ENCODE results near the gene DUSP3. TPM values are rescaled to one million over a fixed set of nuclear protein-coding genes. Genes with fewer than 3 reads are reported as not detected.

DUSP3 gene
- total RNA-seq, 2 experiments from 2014 or later = 10.6 to 12.6 TPM

- Histone ChIP-seq H3K4me1 (ENCODE audit: insufficient read depth, low read length) (no peaks in the 10 kb centered on the region), H3K9me3 (ENCODE audit: control insufficient read depth in 1 of 2, insufficient read depth in 1 of 2, low read length in 2 of 2) (no peaks in the 10 kb centered on the region), H3K27me3 (ENCODE audit: control insufficient read depth in 1 of 2, insufficient read depth in 2 of 2, low read length in 2 of 2) (no peaks in the 10 kb centered on the region), H3K27ac (ENCODE audit: low read depth in 1 of 2, low read length in 2 of 2) (no peak overlapping the region), H3K36me3 (ENCODE audit: insufficient read depth, low read length) (peaks cover 4% of the 10 kb centered on the region), H3K4me3 (ENCODE audit: low read length) (no peak overlapping the region)
- ChIA-PET CTCF (interaction anchor here (0.7 to 2.3 kb wide), 17 partner anchors 11 to 1505 kb away, joined by 3 to 7 read pairs (median 3); partner anchors contain the start of genes CFAP97D1 and DUSP3), POLR2A (no interaction called here)
- Mint-ChIP-seq H3K27me3 (no peaks in the 10 kb centered on the region), H3K27ac (no peak overlapping the region), H3K9me3 (no peaks in the 10 kb centered on the region), H3K4me3 (no peak overlapping the region), H3K4me1 (ENCODE audit: low read depth) (no peaks in the 10 kb centered on the region), H3K36me3 (ENCODE audit: low read depth) (peaks cover 21% of the 10 kb centered on the region)
- TF ChIP-seq CTCF (IDR thresholded peaks at IDR 0.05) = peak; percentile 99
- ATAC-seq (ENCODE audit: poor library complexity) (no peak), DNase-seq (peak; percentile 23 to 74 (median 38))
- intact Hi-C loops (cut with DNase I, micrococcal nuclease) = no loop called here
These were observed 12.2 kb downstream of the DUSP3 start for GRCh38 chr17:43766413-43767052.

- intact Hi-C loops (cut with DNase I, micrococcal nuclease) = loop anchor here (1.0 kb wide), 3 partner anchors 66 to 184 kb away; no protein-coding TSS in a partner anchor
- POLR2A ChIA-PET = interaction anchor here (1.6 kb wide), 1 partner anchor 66 kb away, joined by 5 read pairs; no protein-coding TSS in a partner anchor
- peaks cover 16 to 26% of the 10 kb centered on the region in 2 experiments for H3K27me3 ChIP-seq (ENCODE audit: control insufficient read depth in 1 of 2, insufficient read depth in 2 of 2, low read length in 2 of 2)
- Mint-ChIP-seq H3K36me3 (ENCODE audit: low read depth) (no peaks in the 10 kb centered on the region), H3K27ac (no peak overlapping the region), H3K27me3 (peaks cover 29% of the 10 kb centered on the region), H3K9me3 (no peaks in the 10 kb centered on the region), H3K4me3 (no peak overlapping the region), H3K4me1 (ENCODE audit: low read depth) (no peaks in the 10 kb centered on the region)
- H3K4me1 ChIP-seq (ENCODE audit: insufficient read depth, low read length) = no peaks in the 10 kb centered on the region
- ATAC-seq (ENCODE audit: poor library complexity) (peak; percentile 99), DNase-seq (peak; percentile 82 to 93 (median 88))
- no peaks in the 10 kb centered on the region for H3K36me3 ChIP-seq (ENCODE audit: insufficient read depth, low read length)
- peak; percentile 98 for TF ChIP-seq CTCF (IDR thresholded peaks at IDR 0.05)
- no peak overlapping the region for H3K4me3 ChIP-seq (ENCODE audit: low read length)
- H3K9me3 ChIP-seq (ENCODE audit: control insufficient read depth in 1 of 2, insufficient read depth in 1 of 2, low read length in 2 of 2) = no peaks in the 10 kb centered on the region
- CTCF ChIA-PET = interaction anchor here (1.1 to 4.6 kb wide), 6 partner anchors 19 to 185 kb away, joined by 3 to 42 read pairs (median 10); no protein-coding TSS in a partner anchor
- H3K27ac ChIP-seq (ENCODE audit: low read depth in 1 of 2, low read length in 2 of 2) = no peak overlapping the region
These were observed 18.4 kb downstream of the DUSP3 start for GRCh38 chr17:43760254-43760852.

GRCh38 chr17:43759836-43760235 lies 18.9 kb downstream of the DUSP3 start:
- POLR2A ChIA-PET = interaction anchor here (1.6 kb wide), 1 partner anchor 65 kb away, joined by 5 read pairs; no protein-coding TSS in a partner anchor
- H3K27ac ChIP-seq (ENCODE audit: low read depth in 1 of 2, low read length in 2 of 2) = no peak overlapping the region

More at GRCh38 chr17:43759836-43760235, 18.9 kb downstream of the DUSP3 start:
- CTCF ChIA-PET = interaction anchor here (1.1 to 4.6 kb wide), 6 partner anchors 18 to 184 kb away, joined by 3 to 42 read pairs (median 10); no protein-coding TSS in a partner anchor
- no peaks in the 10 kb centered on the region for H3K4me1 ChIP-seq (ENCODE audit: insufficient read depth, low read length)
- H3K36me3 Mint-ChIP-seq (ENCODE audit: low read depth) = no peaks in the 10 kb centered on the region
- no peaks in the 10 kb centered on the region for H3K9me3 ChIP-seq (ENCODE audit: control insufficient read depth in 1 of 2, insufficient read depth in 1 of 2, low read length in 2 of 2)
- peaks cover 19 to 28% of the 10 kb centered on the region in 2 experiments for H3K27me3 ChIP-seq (ENCODE audit: control insufficient read depth in 1 of 2, insufficient read depth in 2 of 2, low read length in 2 of 2)
- intact Hi-C loops (cut with DNase I, micrococcal nuclease) = loop anchor here (1.0 kb wide), 3 partner anchors 66 to 184 kb away; no protein-coding TSS in a partner anchor
- H3K4me3 Mint-ChIP-seq = no peak overlapping the region
- ATAC-seq (ENCODE audit: poor library complexity) (no peak), DNase-seq (no peak)
- H3K27me3 Mint-ChIP-seq = peaks cover 29% of the 10 kb centered on the region
- H3K27ac Mint-ChIP-seq = no peak overlapping the region
- no peak overlapping the region for H3K4me3 ChIP-seq (ENCODE audit: low read length)
- TF ChIP-seq CTCF (IDR thresholded peaks at IDR 0.05) = no peak
- H3K9me3 Mint-ChIP-seq = no peaks in the 10 kb centered on the region
- H3K4me1 Mint-ChIP-seq (ENCODE audit: low read depth) = no peaks in the 10 kb centered on the region
- H3K36me3 ChIP-seq (ENCODE audit: insufficient read depth, low read length) = no peaks in the 10 kb centered on the region

Data from CD4-positive, alpha-beta T cell (primary cell).